ENCODE measurements around the gene TIMM17A. TPM values are rescaled to one million over a fixed set of nuclear protein-coding genes. Genes with fewer than 3 reads are reported as not detected.
"Not testable (repeated sequence)": the region's sequence is repeated elsewhere in the genome, so short reads cannot be mapped to it uniquely, and the experiment has no call there.

The TIMM17A gene
- total RNA-seq, 1 donor from 2014 or later = 46.5 TPM

DNA sequence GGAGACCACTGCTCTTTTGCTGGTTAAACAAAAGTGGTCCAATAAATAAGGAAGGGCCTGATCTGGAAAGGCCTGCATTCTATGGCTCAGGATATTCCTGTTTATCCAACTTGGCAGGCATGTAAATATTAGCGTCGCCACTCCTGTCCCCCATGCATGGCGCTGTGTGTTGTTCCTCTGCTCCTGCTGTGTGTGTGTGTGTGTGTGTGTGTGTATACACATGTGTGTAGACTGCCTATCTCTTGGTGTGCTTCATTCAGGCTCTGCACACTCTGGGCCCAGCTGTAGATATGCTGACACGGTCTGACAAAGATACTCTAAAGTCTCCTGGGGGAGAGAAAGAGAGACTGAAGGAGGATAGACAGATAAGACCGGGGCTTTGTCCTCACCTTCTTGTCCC lies 15.7 kb upstream of the TIMM17A start:
- DNase-seq (ENCODE audit: low spot score in 2 of 2, unreplicated experiment in 2 of 2) = no peak
- Mint-ChIP-seq H3K4me3 (no peak overlapping the region), H3K27ac (peak overlapping the region; percentile 44), H3K27me3 (ENCODE audit: low read depth) (no peaks in the 10 kb centered on the region), H3K36me3 (no peaks in the 10 kb centered on the region), H3K4me1 (peaks cover 31% of the 10 kb centered on the region), H3K9me3 (no peaks in the 10 kb centered on the region)
- TF ChIP-seq, protein P1, sequence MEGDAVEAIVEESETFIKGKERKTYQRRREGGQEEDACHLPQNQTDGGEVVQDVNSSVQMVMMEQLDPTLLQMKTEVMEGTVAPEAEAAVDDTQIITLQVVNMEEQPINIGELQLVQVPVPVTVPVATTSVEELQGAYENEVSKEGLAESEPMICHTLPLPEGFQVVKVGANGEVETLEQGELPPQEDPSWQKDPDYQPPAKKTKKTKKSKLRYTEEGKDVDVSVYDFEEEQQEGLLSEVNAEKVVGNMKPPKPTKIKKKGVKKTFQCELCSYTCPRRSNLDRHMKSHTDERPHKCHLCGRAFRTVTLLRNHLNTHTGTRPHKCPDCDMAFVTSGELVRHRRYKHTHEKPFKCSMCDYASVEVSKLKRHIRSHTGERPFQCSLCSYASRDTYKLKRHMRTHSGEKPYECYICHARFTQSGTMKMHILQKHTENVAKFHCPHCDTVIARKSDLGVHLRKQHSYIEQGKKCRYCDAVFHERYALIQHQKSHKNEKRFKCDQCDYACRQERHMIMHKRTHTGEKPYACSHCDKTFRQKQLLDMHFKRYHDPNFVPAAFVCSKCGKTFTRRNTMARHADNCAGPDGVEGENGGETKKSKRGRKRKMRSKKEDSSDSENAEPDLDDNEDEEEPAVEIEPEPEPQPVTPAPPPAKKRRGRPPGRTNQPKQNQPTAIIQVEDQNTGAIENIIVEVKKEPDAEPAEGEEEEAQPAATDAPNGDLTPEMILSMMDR (IDR thresholded peaks at IDR 0.05; ENCODE audit: unreplicated experiment) = no peak

DNA sequence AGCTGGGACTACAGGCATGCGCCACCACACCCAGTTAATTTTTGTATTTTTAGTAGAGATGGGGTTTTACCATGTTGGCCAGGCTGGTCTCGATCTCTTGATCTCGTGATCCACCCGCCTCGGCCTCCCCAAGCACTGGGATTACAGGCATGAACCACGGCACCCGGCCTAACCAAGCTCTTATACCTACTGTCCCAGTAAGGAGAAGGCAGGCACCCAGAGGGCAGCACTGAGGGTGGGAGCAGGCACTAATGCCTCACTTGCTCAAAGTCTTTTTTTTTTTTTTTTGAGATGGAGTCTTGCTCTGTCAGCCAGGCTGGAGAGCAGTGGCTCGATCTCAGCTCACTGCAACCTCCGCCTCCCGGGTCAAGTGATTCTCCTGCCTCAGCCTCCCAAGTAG lies 15.0 kb upstream of the TIMM17A start:
- not testable (repeated sequence) for H3K27me3 Mint-ChIP-seq (ENCODE audit: low read depth); DNase-seq (ENCODE audit: low spot score in 2 of 2, unreplicated experiment in 2 of 2); H3K27ac Mint-ChIP-seq; H3K9me3 Mint-ChIP-seq; H3K4me3 Mint-ChIP-seq; H3K36me3 Mint-ChIP-seq
- H3K4me1 Mint-ChIP-seq = peaks cover 38% of the 10 kb centered on the region

DNA sequence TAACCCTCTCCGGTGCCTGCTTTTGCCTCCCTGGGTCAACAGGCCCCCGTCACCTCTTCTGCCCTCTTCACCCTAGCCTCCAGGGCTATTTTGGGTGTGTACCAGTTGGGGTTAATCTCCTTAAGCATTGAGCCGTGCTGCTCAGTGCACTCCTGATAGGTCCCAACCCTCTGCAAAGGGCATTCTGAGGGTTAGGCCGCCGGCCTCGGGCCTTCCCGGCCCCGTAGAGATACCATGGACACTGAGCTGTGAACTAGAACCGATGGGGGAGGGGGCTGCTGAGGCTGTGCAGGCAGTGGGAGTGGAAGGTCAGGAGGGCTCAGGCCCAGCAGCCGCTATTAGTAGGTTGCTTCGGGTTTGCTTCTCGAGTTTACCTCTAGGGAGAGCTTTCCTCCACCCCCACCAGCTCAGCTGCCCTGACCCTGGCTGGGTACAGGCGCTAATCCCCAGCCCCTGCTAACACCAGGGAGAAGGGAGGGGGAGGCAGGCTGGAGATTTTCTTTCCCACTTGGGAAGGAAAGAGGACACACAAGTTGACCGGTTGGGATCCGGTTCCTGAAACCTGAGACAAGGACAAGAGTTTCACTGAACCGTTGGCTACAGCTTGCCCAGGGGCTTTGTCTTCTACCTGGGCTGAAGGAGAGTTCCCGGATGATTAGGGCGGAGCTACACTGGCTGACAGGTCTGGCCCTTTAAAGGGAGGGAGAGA lies 13.7 kb upstream of the TIMM17A start:
- TF ChIP-seq, protein P1 (IDR thresholded peaks at IDR 0.05; ENCODE audit: unreplicated experiment) = no peak
- no peak for DNase-seq (ENCODE audit: low spot score in 2 of 2, unreplicated experiment in 2 of 2)
- H3K27ac Mint-ChIP-seq = peak overlapping the region; percentile 50
- H3K36me3 Mint-ChIP-seq = no peaks in the 10 kb centered on the region
- H3K4me3 Mint-ChIP-seq = no peak overlapping the region
- no peaks in the 10 kb centered on the region for H3K27me3 Mint-ChIP-seq (ENCODE audit: low read depth)
- H3K9me3 Mint-ChIP-seq = no peaks in the 10 kb centered on the region
- H3K4me1 Mint-ChIP-seq = peaks cover 51% of the 10 kb centered on the region

DNA sequence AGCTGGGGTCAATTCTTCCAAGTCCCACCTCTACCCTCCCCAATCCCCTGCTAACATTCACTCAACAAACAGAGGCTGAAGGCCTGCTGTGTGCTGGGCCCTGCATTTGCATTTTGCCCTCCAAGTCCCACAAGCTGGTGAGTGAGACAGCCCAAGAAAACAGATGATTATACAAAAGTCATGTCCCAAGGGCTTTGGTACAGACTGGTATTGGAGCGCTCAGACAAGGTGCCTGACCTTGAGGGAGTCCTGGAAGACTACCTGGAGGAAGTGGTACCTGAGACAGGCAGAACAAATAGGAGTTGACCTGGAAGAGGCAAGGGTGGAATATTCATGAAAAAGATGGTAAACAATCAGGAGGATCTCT lies 13.2 kb upstream of the TIMM17A start:
- Mint-ChIP-seq H3K36me3 (no peaks in the 10 kb centered on the region), H3K27ac (peak overlapping the region; percentile 50), H3K4me1 (peaks cover 56% of the 10 kb centered on the region), H3K9me3 (no peaks in the 10 kb centered on the region), H3K27me3 (ENCODE audit: low read depth) (no peaks in the 10 kb centered on the region), H3K4me3 (no peak overlapping the region)
- TF ChIP-seq, protein P1 (IDR thresholded peaks at IDR 0.05; ENCODE audit: unreplicated experiment) = no peak
- no peak for DNase-seq (ENCODE audit: low spot score in 2 of 2, unreplicated experiment in 2 of 2)

DNA sequence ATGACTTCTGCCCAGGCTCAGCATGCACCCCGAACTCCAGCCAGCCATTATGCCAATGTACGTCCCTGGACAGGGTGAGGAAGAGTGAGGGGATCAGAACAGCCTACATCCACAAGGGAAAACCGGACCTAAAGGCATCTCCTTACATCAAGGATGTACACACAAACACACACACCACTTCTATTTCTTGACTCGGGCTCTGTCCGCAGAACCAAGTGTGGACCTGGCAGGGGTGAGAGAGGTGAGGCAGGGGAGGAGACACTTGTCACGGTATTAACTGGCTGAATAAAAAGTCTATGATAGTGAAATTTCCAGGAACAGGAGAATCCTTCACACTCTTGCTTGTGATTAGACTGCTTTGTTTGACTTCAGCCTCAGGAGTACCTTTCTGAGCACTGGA lies 11.3 kb upstream of the TIMM17A start:
- Mint-ChIP-seq H3K4me3 (no peak overlapping the region), H3K9me3 (no peaks in the 10 kb centered on the region), H3K4me1 (peaks cover 51% of the 10 kb centered on the region), H3K27me3 (ENCODE audit: low read depth) (no peaks in the 10 kb centered on the region), H3K27ac (no peak overlapping the region), H3K36me3 (no peaks in the 10 kb centered on the region)
- no peak for DNase-seq (ENCODE audit: low spot score in 2 of 2, unreplicated experiment in 2 of 2)
- TF ChIP-seq, protein P1 (IDR thresholded peaks at IDR 0.05; ENCODE audit: unreplicated experiment) = no peak

DNA sequence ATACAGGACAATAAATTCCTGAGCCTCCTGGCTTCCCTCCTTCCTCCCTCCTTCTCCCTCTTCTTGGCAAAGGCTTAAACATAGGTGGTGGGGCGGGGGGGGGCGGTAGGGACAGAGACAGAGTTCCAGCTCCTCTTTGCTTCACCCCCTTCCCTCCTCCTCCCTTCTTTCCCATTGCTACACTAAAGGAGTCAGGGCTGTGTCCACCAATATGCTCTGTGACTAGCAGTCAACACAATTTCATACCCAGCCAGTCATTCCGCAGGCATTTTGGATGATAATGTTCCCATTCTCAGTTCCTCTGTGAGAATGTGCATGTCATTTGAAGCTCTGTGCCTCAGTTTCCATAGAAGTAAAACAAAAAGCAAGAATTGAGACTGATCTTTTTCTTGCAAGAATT lies 10.7 kb upstream of the TIMM17A start:
- no peak for DNase-seq (ENCODE audit: low spot score in 2 of 2, unreplicated experiment in 2 of 2)
- Mint-ChIP-seq H3K27ac (no peak overlapping the region), H3K27me3 (ENCODE audit: low read depth) (no peaks in the 10 kb centered on the region), H3K4me1 (peaks cover 45% of the 10 kb centered on the region), H3K9me3 (no peaks in the 10 kb centered on the region), H3K36me3 (no peaks in the 10 kb centered on the region), H3K4me3 (peak overlapping the region; percentile 74)
- TF ChIP-seq, protein P1 (IDR thresholded peaks at IDR 0.05; ENCODE audit: unreplicated experiment) = no peak

Measured in mesothelial cell of epicardium (in vitro differentiated cells).